ENCODE data around the gene CCDC82.

DNA sequence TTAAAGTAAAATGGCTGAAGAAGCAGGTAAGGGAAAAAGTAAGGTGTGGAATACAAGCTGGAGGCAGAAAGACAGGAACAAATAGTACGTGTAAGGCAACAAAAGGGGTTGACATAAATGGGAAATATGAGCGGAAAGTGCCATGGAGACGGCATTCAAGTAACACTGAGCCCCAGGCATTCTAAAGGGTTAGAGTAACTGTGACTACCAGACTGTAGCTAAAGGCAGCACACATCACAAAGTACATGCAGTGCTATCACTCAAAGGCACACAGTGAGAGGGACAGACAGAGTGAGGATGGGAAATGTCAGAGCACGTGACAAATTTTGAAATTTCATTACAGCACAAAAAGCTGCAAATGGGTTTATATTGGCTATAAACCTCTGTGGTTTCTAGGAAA, 32.9 kb downstream of the CCDC82 start:
- no peak for TF ChIP-seq TAF1 (IDR thresholded peaks at IDR 0.05; ENCODE audit: low read depth)
- TF ChIP-seq RAD21 (IDR thresholded peaks at IDR 0.05; ENCODE audit: low read depth) = no peak
- no peak for TF ChIP-seq EGR1 (IDR thresholded peaks at IDR 0.05)

Data from Ishikawa (cell line).